PFSK-1 (cell line): ENCODE results near the gene CASS4.

Experiments
- FOXP2 ChIP-seq: optimal IDR thresholded peaks from 2 replicates; pipeline ENCODE3; 2011; ENCODE audit warnings: borderline replicate concordance, control low read depth, inconsistent platforms; ENCODE audit not compliant: insufficient read depth; ENCODE audit errors: extremely low read length, extremely low read depth
- POLR2AphosphoS5 ChIP-seq: IDR thresholded peaks from 2 replicates; pipeline ENCODE4 v1.6.1; 2012; ENCODE audit warnings: low read depth, mild to moderate bottlenecking, control low read depth, low read length, moderate library complexity
- SIN3A ChIP-seq: IDR thresholded peaks from 2 replicates; pipeline ENCODE4 v1.6.1; 2012; ENCODE audit warnings: mild to moderate bottlenecking, low read length, moderate library complexity, borderline replicate concordance; ENCODE audit not compliant: insufficient read depth
- TAF1 ChIP-seq: IDR thresholded peaks from 2 replicates; pipeline ENCODE4 v1.6.1; 2012; ENCODE audit warnings: low read length, control low read depth, borderline replicate concordance; ENCODE audit not compliant: insufficient read depth
- TF ChIP-seq, protein P1 (sequence below), 2 experiments: IDR thresholded peaks; 2 replicates each; pipeline versions ENCODE4 v1.6.1 to v1.8.0; 2011 to 2012; ENCODE audit warnings: low read depth in 2 of 2, low read length in 2 of 2, control low read depth in 1 of 2, inconsistent platforms in 1 of 2, mild to moderate bottlenecking in 1 of 2, moderate library complexity in 1 of 2; ENCODE audit not compliant: insufficient read depth in 1 of 2

DNA sequence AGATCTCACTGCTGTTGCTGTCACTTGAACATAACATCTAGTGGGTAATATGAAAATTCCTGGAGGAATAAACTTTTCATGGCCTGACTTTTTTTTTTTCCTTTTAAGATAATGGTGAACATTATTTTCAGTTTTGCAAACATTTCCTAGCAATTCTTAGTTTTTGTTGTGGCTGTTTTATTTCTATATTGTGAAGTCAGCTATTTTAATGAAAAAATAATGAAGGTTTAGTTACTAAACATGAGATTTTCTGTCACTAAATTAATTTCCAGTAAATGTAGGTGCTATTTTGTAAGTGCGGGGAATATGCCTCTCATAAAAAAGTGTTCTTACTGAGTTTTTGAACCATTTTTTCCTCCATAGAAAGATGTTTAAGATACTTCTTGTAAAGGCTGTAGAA lies 89.1 kb downstream of the CASS4 start:
- no peak for TF ChIP-seq POLR2AphosphoS5
- no peak for TF ChIP-seq SIN3A
- TF ChIP-seq, protein P1, sequence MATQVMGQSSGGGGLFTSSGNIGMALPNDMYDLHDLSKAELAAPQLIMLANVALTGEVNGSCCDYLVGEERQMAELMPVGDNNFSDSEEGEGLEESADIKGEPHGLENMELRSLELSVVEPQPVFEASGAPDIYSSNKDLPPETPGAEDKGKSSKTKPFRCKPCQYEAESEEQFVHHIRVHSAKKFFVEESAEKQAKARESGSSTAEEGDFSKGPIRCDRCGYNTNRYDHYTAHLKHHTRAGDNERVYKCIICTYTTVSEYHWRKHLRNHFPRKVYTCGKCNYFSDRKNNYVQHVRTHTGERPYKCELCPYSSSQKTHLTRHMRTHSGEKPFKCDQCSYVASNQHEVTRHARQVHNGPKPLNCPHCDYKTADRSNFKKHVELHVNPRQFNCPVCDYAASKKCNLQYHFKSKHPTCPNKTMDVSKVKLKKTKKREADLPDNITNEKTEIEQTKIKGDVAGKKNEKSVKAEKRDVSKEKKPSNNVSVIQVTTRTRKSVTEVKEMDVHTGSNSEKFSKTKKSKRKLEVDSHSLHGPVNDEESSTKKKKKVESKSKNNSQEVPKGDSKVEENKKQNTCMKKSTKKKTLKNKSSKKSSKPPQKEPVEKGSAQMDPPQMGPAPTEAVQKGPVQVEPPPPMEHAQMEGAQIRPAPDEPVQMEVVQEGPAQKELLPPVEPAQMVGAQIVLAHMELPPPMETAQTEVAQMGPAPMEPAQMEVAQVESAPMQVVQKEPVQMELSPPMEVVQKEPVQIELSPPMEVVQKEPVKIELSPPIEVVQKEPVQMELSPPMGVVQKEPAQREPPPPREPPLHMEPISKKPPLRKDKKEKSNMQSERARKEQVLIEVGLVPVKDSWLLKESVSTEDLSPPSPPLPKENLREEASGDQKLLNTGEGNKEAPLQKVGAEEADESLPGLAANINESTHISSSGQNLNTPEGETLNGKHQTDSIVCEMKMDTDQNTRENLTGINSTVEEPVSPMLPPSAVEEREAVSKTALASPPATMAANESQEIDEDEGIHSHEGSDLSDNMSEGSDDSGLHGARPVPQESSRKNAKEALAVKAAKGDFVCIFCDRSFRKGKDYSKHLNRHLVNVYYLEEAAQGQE (IDR thresholded peaks at IDR 0.05; ENCODE audit: insufficient read depth in 1 of 2, low read depth in 2 of 2, low read length in 2 of 2) = no peak
- no peak for TF ChIP-seq FOXP2
- no peak for TF ChIP-seq TAF1
